ENCODE results near the gene ZNF737.
"Not testable (repeated sequence)": the region's sequence is repeated elsewhere in the genome, so short reads cannot be mapped to it uniquely, and the experiment has no call there.

DNA sequence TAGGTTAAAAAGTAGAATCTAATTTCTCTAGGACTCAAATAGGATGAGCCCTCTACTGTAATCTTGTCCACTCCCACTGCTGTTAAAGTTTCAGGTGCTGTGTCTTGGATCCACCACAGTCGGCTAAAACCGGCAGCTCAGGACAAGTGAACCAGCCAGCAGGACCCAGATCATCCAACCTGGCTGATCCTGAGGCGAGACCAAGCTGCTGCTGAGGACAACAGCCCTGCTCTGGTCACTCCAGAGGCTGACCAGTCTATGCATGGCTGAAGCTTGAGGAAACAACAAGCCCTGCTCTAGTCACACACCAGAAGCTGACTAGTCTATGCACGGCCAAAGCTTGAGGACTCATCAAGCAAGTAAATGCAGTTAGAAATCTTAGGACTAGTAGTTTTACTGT lies 49.4 kb upstream of the ZNF737 start:
- not testable (repeated sequence) for TF ChIP-seq POLR2A (IDR thresholded peaks at IDR 0.05; ENCODE audit: low read length); GATA1 (IDR thresholded peaks at IDR 0.05; ENCODE audit: low read depth, low read length)
